Urothelium cell line (cell line): ENCODE results near the gene EARS2.
A peak's percentile ranks its signal among the peaks of the same experiment; 100 is the strongest.

Source experiments
- DNase-seq: peaks from one replicate; pipeline ENCODE4 v3.0.0; 2011; ENCODE audit warnings: low spot score, mixed read lengths
- FAIRE-seq: peaks from 2 replicates; lab custom pipeline; 2011; peaks lifted over from hg19 to GRCh38; lab: Jason Lieb, UNC

The EARS2 gene

DNA sequence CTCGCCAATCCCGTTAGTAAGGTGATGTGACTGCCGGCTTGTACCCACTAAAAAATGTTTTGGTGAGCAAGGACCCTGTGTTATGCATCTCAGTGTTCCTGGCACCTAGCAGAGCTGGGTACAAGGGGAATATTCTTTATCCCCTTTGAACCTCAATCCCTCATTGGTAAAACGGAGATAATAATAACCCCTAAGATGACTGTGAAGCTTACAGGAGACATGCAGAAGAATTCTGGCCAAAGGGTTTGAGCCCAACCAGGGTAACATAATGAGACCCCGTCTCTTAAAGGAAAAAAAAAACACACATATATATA lies 47.8 kb downstream of the EARS2 start:
- DNase-seq (no peak), FAIRE-seq (no peak)

DNA sequence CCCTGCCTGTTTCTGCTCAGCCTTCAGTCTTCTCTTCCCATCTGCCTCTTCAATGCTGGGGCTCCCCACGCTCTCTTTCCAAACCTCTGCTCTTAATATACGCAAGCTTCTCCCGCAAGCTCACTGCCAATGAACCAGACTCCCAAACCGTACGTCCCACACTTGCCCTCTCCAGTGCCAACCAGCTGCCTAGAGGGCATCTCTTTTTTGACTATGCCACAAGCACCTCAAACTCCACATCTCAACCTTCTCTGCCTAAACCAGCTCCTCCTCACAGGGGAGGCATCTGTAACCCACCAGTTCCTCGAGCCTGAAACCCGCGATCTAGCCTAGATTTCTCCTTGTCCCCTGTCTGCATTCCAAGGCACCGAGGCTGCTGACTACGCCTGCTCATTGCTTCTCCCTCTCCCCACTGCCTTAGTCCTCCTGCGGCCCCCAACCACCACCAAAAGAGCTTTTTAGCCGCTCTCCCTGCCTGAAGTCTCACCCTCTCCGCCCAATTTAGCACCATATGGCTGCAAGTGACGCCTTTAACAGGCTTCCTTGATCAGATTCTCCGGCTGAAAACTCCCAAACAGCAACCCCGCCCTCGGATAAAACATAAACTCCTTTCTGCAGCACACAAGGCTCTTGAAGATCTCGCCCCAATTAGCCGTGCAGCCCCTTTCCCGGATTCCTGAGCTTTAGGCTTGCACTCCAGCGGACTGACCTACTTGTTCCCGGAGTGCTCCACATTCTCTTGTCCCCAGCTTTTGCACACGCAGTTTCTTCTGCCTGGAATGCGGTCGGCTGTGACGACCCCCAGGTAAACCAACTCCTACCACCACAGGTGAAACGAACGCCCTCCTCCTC lies 48.3 kb downstream of the EARS2 start:
- FAIRE-seq (no peak), DNase-seq (no peak)

DNA sequence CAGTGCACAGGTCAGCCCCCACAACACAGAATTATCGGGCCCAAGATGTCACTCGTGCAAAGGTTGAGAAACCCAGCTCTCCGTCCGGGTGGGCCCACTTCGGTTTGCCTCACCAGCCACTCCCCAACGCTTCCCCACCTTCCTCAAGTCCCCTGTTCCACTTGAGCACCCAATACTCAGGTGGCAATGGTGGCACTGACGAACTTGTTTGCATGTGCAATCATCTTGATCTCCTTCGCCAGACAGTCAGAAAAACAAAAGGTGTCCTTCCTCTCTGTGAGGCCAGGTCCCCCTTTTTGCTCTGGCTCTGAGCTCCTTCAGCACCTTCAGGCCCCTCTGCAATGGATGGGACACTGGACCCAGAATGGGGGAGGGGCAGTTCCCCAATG lies 50.5 kb downstream of the EARS2 start:
- FAIRE-seq (no peak), DNase-seq (no peak)

DNA sequence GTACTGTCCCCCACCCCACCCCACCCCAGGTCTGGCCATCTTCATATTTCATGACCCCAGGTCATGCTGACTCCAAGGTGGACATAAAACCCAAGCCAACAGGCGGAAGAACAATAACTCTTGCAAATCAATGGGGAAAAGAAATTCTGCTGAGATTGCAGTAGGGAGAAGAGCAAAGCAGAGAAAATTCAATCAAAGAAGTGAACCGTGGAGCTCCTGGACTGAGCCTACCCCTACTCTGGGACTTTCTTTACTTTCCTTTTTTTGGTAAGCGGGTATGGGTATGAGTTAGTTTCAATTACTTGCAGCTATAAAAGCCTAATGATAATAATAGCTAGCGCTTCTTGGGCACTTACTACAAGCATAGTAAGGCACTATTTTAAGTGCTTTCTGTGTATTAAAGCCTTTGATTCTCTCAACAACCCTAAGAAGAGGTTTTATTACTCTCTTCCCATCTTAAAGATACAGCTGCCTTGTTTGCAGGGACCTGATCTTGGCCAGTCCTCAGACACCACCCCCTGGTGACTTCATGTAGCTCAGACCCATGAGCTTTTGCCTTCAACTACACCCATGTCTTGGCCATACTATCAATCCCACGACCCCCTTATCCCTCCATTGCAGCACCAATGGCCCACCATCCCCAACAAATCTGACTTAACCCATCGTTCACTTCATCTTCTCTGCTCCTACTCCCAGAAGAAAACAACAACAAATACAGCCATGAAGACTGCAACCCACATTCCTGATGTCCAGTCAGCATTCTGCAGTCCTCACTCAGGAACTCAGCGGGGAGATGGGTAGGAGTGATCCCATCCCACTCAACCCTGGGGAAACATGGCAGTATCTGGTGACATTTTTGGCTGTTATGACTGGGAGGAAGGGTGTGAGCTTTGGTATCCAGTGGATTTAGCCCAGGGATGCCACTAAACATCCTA lies 51.2 kb downstream of the EARS2 start:
- DNase-seq = no peak
- FAIRE-seq = no peak

DNA sequence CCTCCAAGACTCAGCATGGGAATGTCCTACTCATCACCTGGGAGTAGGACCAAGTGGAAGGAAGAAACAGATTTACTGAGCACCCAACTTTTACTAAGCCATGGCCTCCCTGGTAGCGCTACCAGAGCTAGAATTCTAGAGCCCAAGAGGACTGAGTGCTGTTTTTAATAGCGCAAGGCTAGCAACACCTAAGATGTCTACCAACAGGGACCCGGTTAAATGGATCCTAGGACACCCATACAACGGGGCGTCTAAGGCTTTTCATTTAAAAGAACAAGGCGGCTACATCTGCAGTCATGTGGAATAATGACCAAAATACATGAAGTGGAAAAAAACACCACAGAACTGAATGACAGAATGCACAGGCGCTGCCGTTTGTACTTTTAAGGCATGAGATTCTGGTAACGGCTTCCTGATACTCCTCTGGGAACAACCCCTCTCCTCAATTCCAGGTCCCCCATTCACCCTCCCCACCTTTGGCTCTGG lies 51.9 kb downstream of the EARS2 start:
- FAIRE-seq = no peak
- no peak for DNase-seq

DNA sequence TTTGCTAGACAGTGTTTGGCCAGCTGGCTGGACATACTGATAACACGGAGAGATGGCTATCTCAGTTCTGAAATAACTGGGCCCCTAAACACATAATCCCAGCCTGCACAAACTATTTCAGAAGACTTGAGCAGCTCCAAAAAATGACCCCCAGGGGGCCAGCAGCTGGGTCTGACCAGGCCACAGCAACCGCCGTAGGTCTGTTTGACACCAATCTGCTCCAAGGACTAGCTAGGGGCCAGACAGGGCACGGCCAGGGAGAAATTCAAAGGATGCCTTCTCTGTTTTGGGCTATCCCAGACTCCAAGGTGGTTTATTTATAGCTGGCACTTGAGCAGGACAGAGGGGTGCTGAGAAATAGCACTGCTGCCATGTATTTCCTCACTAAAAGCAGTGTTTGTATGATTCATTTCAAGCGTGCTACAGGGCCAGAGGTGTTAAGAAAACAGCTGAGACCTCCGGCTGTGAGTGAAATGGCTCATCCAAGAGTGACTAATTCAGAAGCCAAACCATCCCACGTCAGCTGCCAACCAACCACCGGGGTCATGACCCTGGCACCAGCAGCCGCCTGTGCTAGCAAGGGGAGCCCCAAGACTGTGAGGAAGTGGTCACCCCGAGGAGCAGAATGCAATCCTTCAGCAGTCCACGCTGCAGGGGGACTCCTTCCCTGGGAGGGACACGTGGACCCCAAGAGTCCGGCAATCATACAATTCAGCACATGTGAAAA lies 52.5 kb downstream of the EARS2 start:
- DNase-seq = peak; percentile 72
- no peak for FAIRE-seq

DNA sequence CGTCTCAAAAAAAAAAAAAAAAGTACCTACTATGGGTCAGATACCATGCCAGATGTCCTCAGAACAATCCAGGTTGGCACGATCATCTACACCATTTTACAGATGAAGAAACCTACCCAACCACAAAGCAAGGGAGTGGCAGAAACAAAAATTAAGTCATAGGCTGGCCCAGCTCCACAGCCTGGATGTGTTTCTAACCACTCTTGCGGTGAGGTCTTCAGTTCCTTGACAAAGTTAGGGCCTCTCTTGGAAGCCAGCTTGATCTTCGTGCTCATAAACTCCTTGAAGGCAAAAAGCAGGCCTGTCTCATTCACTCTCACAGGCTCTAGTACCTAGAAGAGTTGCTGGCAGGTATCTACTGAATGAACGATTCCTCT lies 53.1 kb downstream of the EARS2 start:
- FAIRE-seq (no peak), DNase-seq (no peak)

DNA sequence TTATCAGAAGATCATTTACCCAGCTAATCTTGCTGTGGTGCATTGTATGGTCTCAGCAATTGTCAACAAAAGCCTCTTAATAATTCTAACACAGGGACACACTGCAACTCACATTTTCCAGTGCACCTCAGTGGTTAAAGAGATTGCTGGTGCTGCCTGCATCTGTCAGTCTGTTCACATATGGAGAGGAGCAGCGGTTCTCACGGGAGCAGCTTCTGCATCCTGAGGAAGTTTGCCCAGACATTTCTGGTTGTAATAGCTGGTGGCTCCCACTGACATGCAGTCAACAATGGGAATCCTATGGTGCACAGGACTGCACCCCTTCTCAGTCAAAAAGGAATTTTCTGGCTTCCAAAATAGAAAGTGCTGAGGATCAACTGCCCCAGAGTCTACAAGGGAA lies 54.7 kb downstream of the EARS2 start:
- FAIRE-seq = no peak
- DNase-seq = no peak

DNA sequence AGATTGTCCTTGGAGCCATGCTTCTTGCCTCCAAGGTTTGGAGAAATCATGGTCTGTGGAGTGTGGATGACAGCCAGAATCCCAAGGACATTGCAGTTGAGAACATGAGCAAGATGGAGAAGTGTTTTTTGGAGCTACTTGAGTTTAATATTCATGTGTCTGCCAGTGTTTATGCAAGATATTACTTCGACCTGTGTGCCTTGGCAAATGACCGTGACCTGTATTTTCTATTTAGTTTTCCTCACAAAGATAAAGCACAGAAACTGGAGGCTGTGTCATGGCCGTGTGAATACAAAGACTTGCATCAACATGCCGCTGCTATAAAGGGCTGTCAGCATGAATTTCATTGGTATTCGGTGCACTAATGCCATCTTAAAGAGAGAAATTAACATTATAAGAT lies 55.9 kb downstream of the EARS2 start:
- DNase-seq = no peak
- no peak for FAIRE-seq

DNA sequence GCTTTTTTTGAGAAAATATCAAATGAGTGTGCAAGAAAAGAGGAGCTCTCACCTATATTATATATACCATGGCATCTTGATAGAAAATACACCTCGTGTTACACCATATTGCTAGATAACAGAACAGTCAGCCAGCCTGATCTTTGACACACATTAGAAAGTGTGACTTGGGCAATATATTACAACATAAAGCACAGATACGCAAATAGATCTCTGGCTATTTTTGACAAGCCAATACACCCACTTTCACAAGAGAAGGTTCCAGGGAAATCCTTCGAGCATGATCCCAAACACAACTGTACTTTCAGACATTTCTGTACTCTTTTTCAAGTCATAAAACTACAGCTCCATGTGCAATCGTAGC lies 56.3 kb downstream of the EARS2 start:
- FAIRE-seq = no peak
- DNase-seq = no peak

DNA sequence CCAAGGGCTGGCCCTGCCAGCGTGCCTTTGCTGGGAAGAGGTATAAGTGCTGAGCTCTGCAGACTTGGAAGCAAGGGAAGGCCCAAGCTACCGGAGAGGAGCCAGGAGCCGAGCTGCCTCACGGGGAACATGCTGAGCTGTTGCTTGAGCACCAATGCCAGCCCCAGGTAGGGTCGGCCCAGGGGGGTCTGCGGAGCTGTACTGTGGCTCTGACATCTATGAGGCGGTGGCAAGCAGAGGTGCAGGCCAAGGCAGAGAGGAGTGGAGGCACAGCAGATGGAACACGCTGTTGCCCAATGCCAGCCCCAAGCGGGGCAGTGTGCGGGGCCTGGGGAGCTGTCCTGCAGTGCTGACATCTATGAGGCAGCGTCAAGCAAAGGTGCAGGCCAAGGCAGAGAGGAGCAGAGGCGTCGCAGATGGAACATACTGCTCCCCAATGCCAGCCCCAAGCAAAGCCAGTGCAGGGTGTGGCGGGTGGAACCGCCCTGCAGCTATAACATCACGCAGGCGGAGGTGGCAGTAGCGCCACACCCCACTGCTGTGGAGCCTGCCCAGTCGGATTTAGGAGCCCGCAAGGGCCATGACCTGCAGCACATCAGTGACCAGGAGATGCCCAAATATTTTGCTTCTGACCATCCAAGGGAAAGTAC lies 56.8 kb downstream of the EARS2 start:
- no peak for FAIRE-seq
- no peak for DNase-seq

DNA sequence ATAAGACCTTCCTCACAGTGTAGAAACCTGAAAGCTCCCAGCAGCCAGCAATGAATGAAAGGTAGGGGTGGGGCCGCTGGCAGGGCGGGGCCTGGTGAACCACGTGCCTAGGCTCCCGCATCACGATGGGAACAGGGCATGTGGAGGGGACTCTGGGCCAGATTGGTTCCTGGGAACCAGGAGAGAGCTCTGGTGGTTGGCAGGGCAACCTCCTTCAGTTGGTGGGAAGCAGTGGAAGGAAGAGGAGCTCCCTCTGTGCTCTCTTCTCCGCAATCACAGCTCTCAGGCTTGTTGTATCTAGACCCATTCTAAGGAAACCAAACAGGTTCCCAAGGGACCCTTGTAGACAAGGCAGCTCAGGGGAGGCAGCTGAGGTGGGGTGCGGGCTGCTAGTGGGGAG lies 57.3 kb downstream of the EARS2 start:
- FAIRE-seq = no peak

DNA sequence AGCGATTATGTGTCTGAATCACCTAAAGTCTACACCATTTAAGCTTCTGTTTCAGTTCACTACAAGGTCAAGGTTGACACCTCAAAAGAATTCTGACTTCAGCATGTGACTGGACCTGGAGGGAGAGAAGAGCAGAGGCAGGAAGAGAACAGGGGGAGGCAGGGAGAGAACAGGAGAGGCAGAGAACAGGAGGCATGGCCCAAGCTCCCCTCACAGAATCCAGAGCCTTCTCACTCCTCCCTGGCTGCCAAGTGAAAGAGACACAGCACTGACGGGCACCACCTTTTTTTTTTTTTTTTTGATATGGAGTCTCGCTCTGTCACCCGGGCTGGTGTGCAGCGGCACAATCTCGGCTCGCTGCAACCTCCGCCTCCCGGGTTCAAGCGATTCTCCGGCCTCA lies 58.3 kb downstream of the EARS2 start:
- no peak for FAIRE-seq
- no peak for DNase-seq

More for the DNA sequence above, 57.3 kb downstream of the EARS2 start:
- DNase-seq = no peak

DNA sequence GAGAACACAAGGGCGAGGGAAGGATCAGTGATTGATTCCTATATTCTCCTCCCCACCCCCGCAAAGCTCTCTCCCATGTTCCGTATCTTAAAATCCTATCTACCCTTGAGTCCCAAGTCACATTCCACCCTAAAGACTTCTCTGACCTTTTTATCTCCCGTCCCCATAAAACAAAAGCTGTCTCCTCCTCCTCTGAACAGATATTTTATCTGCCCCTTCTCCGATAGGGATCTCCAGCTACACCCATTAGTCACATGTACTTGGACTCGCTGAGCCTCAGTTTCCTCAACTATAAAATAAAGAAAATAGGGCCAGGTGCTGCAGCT lies 59.6 kb downstream of the EARS2 start:
- DNase-seq (no peak), FAIRE-seq (no peak)

DNA sequence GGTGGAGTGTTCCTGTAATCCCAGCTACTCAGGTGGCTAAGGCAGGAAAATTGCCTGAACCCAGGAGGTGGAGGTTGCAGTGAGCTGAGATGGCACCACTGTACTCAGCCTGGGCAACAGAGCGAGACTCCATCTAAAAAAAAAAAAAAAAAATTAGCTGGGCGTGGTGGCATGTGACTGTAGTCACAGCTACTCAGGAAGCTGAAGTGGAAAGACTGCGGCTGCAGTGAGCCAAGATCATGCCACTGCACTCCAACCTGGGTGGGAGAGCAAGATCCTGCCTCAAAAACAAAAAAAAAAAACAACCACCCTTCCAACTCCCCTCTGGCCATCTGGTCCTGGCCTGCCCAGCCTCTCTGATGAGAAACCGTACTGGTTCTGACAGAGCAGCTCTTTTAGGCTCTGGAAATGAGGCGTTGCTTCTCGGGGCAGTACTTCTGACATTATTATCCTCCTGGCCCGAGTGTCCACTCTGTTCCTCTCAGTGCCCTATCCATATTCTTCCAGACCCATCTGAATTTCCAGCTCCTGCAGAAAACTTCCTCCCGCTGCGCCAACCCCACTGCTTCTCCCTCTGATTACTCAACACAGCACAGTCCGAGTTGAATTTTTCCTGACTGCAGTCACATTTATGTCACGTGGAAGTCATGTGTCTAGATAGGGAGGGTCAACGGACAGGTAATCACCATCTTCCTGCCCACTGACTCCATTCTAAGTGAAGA lies 60.2 kb downstream of the EARS2 start:
- no peak for DNase-seq
- FAIRE-seq = no peak

DNA sequence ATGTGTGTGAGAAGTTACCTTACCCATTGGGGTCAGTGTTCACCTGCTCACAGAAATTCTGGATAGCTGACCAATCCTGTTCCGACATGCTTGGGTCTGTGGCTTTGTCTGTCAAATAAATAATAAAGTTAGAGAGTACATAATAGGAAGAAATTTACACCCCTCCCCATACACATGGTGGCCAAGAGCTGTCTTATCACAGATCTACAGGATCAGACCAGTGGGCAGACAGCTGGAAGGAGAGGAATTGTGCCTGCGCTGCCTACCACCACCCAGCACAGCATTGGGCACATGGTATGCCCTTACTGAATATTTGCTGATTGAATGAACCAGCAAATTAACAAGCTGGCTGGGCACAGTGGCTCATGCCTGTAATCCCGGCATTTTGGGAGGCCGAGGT lies 61.5 kb downstream of the EARS2 start:
- FAIRE-seq (no peak), DNase-seq (no peak)

DNA sequence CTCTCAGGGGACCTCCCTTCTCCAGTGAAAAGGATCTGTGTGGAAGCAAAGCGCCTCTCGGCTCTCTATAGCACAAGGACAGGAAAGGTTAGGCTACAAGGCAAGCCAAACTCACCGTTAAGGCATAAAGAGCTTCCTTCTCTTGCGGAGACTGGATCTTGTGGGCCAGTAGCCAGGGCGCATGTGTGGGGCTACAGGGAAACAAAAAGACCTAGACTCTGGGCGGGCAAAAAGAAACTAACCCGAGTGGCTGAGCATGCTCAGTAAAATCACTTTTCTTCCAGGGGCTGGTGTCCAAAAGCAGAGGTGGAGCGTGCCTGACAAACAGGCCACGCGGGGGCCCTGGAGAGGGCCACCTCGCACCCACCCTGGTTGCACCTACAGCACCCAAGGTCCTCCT lies 63.0 kb downstream of the EARS2 start:
- DNase-seq = no peak
- FAIRE-seq = no peak

DNA sequence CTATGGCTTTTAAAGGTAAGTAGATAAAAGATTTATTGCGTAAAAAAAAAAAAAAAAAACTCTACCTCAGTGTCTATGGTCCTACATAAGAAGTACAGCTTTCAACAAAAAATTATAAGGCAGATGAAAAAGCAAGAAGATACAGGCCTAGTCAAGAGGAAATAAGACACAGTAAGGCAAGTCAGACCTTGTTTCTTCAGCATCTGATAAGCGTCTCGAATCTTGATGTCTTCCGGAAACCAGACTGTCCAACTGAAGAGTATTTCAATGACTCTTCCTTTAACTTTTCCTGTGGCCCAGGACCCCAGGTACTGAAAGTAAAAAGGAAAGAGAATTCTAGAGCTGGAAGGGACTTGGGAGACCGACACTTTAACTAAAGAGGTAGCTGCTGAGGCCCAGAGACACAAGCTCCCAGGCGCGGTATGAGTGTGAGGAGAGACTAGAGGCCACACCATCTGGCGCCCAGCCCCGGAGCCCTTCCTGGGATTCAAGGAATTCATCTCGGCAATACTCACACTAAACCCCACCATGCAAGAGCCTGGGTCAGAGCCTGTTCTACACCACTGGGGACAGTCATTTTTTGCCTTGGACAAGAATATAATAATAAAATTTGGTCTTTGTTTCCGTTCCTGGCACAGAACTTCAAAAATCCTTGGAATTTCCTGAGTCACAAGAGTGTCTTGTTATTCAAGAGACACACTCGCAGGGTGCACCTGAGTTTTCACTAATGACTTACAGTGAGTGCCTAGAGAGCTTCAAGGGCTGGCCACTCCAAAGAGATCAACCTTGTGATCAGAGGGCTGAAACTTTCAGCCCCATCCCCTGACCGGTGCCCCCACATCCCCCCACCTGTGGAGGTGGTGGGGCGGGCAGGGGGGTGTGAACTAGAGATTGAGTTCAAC lies 65.4 kb downstream of the EARS2 start:
- peak; percentile 64 for DNase-seq

DNA sequence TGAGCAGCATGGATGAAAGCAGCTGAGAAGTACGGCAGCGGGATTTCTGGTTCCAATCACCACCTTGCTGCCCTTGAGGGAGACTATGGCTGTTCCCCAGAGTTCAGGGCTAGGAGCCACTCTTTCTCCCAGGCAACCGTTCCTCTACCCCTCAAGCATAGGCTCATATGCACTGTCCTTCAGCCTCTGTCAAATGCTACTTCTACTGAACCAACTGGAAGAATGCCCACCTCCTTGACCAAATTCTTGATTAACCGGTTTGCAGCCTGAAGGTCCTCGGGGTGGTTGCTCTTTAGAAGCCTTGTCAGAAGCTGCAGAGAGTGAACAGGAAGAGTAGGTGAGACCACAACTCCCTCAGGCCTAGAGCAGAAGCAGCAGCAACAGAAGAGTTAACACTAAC lies 70.7 kb downstream of the EARS2 start:
- FAIRE-seq = no peak
- DNase-seq = no peak

More for the DNA sequence above, 65.4 kb downstream of the EARS2 start:
- FAIRE-seq = no peak
